Measurements from ENCODE around the gene IGFBP5.

Gene IGFBP5

DNA sequence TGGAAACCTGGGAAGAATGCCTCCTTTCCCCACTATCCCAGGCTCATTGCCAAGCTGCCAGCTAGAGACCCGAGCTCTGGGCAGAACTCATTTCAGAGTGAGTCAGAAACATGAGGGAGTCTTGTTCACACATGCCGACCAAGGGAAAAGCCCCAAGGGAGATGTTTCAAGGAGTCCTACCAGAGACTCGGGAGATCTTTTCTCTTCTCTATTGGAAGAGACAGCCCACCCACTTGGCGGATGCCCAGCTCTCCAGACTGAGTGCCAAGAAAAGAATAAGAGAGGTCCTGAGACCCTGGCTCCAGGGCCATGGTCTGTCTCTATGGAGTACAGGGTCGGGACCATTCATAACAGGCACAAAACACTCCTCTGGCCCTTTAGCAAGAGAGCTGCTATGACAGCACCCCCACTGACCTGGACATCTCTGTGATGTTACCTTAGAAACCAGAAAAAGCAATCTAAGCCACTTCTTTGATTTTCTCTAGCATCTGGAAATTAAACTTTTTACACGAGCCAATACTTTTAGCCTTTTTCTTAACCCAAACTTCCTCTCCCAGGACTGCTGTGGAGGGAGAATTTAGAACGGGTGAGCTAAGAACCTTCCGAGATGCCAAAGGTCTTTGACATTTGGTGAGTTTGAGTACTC lies 18.5 kb upstream of the IGFBP5 start:
- no peak for DNase-seq

DNA sequence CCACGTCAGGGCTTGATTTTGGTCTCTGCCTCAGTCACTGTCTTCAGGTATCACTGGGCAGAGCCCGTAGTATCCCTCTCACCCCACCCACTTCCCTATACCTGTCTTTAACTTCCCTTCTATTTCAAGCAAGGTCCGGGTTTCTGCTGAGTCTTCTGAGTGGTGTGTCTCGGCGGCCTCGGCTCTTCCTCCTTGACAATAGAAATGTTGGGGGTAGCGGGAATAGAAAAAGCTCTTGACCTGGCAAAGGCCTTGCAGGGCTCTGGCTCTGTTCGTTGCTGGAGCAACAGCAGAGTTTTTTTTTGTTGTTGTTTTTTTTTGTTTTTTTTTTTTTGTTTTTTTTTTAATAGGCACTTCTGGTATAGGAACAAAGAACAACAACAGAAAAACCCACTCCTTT lies 16.0 kb upstream of the IGFBP5 start:
- DNase-seq = no peak

DNA sequence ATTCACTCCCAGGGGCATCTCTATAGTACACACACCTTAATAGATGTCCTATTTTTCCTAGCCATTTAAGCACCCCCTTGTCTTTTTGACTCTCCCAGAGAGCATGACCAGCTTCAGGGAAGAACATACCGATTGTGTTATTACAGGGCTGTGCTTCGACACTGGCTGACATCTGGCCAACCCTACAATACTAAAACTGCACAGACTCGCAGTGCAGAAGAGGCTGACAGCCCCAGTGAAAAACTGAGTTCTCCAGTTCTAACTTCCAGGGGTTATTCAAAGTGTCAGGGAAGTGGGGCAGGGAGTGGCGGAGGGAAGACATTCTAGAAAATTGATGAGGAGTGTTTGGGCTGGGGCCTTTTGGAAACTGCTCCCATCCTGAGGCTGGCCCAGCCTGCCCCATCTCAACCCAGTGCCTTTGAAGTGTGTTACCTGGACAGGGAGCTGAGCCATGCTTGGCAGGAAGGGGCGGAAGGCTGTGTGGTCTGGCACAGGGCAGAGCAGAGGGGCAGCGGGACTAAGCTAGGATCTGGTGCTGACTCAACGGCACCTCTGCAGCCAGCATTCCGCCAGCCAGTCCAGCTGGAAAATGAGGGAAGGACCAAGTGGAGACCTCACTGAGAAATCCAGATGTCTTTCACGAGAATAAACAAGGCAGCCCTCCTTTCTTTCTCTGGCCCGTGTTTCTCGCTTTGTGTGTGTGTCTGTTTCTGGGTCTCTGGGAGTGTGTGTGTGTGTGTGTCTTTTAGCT lies 15.4 kb upstream of the IGFBP5 start:
- DNase-seq = no peak

DNA sequence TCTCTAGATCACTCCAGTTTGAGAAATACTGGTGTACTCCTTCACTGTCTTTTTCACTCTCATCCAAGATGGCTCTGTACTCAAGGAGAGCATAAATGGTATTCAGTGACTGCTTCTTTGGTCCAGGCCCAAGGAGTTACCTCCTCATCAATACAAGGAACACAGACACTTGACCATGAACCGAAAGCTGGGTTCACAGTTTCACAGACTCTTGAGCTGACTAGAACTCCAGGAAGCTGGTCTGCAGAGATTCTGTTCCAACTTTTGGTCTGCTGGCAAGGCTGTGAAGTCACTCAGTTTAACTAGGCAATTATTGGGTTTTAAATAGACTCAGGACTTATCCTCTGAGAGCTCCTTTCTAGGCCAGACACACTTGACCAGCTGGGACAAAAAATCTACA lies 7.4 kb upstream of the IGFBP5 start:
- DNase-seq = no peak

DNA sequence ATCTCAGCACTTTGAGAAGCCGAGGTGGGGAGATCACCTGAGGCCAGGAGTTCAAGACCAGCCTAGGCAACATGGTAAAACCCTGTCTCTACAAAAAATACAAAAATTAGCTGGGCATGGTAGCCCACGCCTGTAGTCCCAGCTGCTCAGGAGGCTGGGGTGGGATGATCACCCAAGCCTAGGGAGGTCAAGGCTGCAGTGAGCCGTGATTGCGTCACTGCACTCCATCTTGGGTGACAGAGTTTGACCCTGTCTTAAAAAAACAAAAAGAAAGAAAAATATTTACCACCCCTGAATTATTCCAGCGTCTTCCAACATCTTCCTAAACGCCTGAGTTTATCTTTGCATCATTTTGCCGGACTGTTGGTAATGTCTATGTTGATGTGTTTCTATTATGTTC lies 6.2 kb upstream of the IGFBP5 start:
- no peak for DNase-seq

DNA sequence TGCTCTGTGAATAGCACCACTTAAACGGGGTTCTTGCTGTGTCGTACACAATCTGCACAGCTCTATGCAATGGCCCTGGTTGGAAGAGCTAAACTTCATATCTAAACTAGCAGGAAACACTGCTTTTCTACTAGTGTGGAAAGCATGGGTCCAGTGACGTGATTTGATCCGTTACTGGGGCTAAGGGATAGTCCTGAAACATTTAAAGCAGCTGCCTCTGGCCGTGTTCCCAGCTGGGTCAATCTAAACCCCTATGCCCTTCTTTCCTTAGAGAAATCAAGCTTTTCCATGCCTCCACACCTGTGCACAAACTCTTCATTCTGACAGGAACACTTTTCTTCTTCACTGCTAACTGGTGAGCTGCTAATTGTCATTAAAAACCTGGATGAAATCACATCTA lies 5.4 kb upstream of the IGFBP5 start:
- no peak for DNase-seq

DNA sequence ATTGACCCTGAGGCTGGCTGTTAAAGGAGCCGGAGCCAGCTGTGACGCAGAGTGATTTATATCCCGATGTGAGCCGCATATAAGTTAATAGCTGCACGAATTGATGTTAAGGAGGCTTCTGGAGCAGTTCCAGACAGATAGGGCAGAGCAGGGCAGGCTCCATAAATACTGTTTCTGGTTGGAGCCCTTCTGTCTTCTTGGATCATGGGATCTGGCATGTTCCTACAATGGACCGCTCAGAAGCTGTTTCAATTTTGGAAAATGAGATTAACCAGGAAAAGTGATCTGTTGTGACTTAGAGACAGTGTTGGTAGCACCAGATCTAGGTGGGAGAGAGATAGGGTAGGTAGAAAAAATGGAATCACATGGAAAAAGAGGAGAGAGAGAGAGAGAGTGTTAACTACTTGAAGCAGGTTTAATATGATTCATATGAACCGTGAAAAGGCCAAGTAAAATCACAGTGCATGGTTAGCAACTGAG lies 4.8 kb upstream of the IGFBP5 start:
- no peak for DNase-seq

DNA sequence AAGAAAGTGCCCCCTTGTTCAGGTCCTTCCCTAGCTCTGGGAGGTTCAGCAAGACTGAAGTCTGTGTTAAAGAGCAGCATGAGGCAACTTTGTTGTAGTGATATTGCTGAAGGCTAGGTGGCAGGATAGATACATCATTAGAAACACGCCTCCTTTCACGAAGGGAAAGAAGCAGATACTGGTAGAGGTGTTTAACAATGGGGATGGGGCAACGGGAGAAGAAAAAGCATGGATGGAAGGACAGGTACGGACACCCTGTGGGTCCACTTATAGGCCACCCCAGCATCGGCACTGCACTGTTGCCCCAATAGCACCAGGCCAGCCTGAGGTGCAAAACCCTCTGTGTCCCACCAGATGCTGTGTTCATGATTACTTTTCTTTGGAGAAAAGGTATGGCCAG lies 3.5 kb upstream of the IGFBP5 start:
- DNase-seq = no peak

DNA sequence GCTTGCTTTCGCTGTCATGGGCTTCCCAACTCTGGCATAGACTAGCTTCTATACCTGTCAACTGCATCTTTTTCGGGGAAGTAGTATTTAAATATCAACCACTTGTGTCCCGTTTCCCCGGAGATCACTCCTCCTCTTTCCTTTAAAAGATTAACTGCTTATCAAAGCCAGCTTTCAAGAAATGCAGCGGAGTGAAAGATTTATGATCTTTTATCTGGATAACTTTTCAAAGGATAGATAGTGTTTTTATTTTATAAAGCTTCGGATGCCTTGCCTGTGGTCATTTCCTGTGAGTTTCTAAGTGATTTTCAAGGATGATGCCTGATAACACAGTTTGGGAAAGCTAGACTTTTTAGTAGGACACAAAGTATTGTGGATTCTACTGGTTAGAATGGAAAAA lies 2.9 kb upstream of the IGFBP5 start:
- DNase-seq = no peak

DNA sequence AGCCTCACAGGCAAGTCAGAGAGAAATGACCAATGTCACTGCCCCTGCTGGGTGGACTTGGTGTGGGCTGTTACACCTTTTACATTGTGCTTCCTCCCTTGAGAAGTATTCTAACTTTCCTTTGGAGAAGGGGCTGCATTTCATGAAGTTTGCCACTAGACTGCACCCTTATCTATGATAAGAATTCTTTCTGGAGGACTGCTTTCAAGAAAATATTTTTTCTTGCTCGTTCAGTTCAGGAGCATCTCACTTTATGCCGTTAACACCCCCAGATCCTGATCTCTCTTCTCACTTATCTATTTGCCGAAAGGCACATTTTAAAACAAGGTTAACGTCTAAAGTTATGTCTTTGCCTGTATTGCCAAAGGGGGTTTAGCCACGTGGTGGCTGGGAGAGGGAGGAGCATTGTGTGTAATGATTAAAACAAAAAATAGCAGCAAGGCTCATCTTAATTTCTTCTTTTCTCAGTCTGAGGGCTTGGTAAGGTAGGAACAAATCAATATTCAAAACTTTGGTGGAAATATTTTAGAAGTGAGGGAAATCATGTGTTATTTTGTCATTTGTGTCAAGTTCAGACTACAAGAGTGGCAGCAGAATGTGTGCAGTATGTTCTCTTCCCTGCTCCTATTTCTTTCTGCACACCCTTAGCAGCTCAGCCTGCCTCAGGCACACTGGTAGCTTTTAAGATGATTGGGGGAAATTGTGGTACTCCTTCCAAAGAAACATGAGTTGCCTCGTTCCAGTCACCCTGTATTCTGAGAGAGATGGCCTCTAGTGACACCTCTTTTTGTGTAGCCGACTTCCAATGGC lies 1.6 kb upstream of the IGFBP5 start:
- no peak for DNase-seq

DNA sequence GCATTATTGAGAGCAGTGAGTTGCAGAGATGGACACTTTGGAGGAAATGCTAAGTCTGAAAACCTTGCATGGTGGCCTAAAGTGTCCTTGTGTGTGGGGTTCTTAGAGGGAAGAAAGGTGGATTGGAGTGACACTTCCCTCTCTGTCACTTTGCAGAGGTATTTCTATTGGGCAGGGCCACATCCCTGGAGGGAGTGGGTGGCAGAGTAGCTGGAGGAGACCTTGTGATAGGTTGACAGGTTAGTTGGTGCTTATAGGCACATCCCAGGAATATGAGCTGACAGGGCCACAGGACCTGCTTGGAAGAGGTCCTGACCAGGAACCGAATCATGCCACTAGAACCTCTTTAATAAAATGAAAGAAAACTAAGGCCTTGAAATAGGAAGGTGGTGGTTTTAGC lies 972 bp upstream of the IGFBP5 start:
- no peak for DNase-seq

DNA sequence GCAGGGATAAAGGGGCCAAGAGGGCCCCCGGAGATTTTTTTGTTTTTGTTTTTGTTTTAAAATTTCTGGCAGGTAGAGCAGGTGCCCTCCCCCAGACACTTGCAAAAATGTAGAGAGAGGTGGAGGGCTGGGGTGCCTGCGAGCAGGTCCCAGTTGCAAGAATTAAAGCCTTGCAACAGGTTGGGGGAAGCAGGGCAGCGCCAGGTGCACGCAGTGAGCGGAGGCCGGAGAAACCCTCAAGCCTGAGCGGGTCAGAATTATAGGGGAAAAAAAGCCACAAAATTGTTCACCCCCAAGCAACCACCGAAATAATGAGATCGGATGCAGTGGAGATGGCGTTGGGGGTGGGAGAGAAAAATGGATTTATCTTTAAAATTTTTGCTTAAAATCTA lies 527 bp downstream of the IGFBP5 start:
- no peak for DNase-seq

DNA sequence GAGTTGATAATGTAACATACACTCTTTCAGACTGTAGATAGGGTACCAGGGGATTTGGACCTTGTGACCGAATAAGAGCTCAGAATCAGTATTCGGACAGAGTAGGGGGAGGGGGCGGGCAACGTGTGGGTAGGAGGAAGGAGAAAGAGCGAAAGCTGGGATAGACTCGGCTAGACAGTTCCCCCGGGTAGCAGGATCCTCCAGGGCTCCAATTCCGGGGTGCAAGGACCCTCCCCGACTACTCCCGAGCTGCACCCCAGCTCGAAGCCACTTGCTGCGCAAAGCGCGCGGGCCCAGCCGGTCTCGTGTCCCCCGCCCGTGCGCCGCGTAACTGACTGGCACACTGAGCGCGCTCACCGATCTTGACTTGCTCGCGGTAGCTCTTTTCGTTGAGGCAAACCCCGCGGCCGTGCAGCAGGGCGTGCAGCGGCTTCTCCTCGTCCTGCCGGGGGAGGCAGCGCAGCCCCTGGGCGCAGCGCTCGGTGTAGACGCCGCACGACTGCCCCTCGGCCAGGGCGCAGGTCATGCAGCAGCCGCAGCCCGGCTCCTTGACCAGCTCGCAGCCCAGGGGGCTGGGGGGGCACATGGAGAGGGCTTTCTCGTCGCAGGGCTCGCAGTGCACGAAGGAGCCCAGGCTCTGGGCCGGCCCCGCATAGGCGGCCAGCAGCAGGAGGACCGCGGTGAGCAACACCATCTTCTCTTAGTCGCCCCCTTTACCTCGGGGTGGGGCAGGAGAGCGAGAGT lies 1.1 kb downstream of the IGFBP5 start:
- DNase-seq = no peak

DNA sequence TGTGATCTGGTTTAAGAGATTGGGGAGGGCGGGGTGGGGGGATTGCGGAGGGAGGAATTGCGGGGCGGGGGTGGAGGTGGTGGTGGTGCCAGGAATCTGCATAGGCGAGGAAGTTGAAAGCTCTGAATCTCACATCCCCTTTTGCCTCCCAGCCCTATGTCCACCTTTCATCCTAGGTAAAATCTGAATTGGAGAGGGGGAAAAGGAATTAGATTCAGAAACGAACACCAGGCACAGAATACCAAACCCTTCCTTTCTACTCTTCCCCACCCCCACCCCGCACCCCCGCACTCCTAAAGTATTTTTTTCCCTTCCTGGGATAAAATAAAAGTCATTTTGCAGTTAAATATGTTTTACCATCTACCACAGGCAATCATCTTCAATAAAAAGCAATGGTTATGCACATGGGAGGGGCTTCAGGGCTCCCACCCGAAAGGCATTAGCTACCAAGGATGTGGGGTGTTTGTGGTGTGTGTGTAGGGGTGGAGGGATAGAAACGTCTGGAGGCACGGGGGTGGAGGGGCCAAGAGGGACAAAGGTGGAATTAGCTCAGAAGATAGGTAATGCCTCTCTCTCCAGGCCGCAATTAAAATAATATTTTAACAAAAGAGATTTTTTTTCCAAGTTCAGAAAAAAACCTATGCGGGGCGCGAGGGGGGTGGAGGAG lies 1.8 kb downstream of the IGFBP5 start:
- no peak for DNase-seq

DNA sequence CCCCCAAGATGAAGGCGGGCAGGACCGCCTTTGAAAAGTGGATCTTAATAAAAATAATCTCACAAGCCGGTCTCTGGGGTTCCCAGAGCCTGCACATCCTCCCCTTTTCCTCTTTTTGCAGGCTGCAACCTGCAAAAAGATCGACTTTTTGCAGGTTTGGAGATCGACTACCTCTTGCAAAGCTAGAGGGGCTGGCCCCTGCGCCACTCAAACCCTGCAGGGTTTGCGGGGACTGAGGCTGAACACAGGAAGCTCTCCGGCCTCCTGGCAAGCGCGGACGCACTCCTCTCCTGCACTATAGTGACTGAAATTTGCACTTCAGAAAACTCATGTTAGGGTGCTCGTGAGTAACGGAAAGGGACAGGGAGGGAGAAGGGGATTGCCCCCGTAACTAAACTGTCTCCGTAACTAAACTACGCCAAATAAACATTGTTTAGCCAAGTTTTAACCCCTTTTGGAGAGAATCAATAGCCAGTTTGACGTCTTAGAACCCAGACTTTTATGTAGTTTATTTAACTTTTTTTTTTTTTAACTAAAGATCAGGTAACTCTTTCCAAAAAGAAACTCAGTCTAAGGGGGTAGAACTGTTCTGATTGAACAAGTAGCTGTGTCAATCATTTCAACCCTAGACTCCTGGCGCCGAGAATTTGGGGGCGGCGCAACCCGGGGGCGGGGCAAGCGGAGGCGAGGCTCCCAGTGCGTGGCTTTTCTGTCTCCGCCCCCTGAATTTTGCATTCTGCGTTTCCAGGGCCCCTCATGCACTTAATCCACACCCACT lies 2.5 kb downstream of the IGFBP5 start:
- peak; percentile 46 to 49 for DNase-seq

DNA sequence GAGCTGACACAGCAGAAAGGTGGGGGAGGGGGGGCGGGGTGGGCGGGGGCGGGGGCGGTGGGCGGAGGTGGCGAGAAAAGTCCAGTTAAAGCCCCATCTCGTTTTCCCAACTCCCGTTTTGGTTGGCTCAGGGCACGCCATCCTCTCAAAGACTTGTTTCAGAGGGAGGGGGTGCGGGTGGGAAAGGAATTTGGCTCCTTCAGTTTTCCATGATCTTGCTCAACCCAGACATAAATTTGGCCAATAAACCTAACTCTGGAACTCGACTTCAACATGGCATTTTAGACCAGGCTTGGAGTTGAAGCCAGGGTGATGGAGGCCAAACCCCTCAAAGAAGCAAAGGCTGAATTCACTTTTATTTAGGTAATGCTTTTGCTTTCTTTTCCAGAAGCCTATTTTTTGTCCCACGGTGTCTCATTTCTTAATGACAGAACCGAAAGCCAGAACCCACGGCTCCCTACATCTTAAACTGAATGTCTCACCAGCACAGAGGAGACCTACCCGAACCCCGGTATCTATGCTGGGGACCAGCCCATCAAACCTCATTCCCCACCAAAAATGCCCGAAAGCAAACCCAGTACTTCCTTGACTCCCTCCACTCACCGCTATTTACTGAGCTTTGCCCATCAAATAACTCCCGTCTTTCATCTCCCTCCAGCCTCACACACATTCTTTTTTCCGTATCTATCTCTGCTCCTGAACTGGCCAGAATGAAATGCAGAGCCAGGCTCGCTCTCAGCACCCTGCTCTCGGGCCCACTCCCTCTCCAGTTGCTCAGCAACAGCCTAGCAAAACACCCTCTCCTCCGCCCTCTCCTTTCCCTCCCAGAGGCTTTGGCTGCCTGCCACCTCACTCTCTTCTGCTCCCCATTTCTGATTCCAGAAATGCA lies 4.3 kb downstream of the IGFBP5 start:
- DNase-seq = no peak

DNA sequence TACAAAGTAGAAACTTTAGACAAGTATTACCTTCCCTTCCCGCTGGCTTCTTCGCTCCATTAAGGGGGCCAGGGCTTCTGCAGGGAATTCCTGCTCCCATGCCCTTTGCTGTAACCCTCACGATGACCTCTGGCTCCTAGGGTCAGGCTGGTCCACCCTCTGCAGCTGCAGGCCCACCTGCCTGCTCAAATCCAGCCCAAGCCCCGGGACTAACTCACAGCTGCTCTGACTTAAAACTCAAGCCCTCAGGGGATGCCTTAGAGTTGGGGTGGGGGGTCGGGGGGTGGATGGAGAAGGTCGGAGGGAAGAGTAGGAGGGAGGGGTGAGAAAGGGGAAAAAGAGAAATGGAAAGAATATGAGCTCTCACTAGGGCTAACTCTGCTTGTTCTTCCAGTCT lies 4.9 kb downstream of the IGFBP5 start:
- DNase-seq = no peak

DNA sequence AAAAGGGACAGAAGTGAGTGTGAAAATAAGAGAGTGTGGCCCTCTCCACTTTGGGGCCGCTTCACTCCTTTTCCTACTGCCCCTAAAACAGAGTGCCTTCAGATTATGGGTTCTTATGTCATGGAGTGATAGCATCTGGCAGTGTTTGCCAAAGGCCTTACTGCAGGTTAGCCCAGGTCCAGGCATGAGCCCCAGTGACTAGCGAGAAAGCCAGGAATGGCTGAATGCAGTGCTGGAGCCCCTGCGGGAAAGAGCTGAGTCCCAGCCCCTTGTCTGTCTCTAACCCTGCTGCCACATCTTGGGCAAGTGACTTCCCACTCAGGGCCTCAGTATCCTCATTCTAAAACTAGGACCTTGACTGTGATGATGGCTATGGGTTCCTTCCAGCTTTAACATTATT lies 6.0 kb downstream of the IGFBP5 start:
- no peak for DNase-seq

DNA sequence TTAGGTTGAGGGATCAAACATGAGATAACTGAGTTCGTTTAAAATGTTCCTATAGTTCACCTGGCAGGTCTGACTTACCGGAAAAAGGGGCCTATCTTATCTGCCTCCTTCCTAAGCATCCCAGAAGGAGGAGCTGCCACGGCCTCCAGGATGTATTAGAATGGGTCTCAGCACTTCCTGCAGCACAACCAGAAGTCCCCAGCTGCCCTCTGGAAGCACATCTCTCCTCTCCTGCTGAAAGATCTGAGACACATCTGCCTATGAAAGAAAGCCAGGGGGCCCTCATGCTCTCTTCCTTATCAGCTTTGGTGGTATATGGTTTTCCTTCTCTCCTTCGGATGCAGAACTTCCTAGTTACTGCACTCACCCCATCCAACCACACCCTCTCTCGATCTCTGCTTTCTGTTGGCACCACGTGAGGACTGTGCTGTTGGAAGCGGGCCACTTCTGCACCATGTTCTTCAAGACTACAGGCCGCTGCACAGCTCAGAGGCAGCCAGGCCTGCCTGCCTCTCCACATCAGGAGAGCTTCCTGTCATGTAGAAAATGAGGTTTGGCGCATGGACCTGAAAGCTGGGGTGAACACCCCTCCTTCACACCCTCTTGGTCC lies 6.5 kb downstream of the IGFBP5 start:
- no peak for DNase-seq

DNA sequence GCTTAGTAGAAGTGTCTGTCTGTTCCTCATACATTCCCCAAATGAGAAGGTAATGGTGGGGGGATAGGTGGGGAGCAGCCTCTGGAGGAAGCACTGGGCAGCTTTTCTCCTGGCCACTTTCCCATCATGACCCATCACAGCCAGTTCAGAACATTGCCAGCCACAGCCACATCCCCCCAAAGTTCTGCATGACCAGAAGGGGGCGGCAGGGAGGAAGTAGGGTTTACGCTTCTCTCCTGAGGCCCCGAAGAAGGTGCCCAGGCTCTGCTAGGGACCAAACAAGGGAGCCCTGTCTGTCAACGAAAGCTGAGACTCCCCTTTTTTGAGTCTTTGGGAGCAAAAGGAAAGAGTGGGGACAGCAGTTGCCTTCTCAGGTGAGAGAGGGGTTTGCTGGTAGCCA lies 7.7 kb downstream of the IGFBP5 start:
- DNase-seq = no peak

Data from activated CD4-positive, alpha-beta T cell treated with anti-CD3 and anti-CD28 coated beads, Interleukin-2, amount 50 U/mL, for 4 hours (primary cell).